ENCODE data around the gene HEY2. TPM values are rescaled to one million over a fixed set of nuclear protein-coding genes. Genes with fewer than 3 reads are reported as not detected.

Gene HEY2
- total and polyA plus RNA-seq, 8 donors: 1.3 to 2.9 (median 1.9) TPM

GRCh38 chr6:125711013-125711675 is 38.3 kb upstream of the HEY2 start:
- FAIRE-seq (no peak), ATAC-seq (no peak), DNase-seq (no peak)
- Histone ChIP-seq H3K4me1 (no peaks in the 10 kb centered on the region), H3K9me3 (no peaks in the 10 kb centered on the region), H3K36me3 (no peaks in the 10 kb centered on the region), H3K27ac (no peak overlapping the region), H3K4me3 (no peak overlapping the region), H3K27me3 (no peaks in the 10 kb centered on the region)
- 67 to 75% methylated on average over 4 of the region's 4 CpGs for WGBS, 2 donors
- intact Hi-C loops (cut with DNase I): no loop called here
- no peak for TF ChIP-seq CTCF (IDR thresholded peaks at IDR 0.05)

- Histone ChIP-seq H3K4me3 (no peak overlapping the region), H3K4me1 (no peaks in the 10 kb centered on the region), H3K9me3 (no peaks in the 10 kb centered on the region), H3K36me3 (no peaks in the 10 kb centered on the region), H3K27ac (no peak overlapping the region), H3K27me3 (no peaks in the 10 kb centered on the region)
- ATAC-seq (no peak), DNase-seq (no peak), FAIRE-seq (no peak)
- no peak for TF ChIP-seq CTCF (IDR thresholded peaks at IDR 0.05)
- intact Hi-C loops (cut with DNase I): no loop called here
- WGBS, 2 donors: 70% methylated on average over 2 of the region's 2 CpGs
These were observed 34.9 kb upstream of the HEY2 start for GRCh38 chr6:125714441-125715090.

- WGBS, 2 donors: 83 to 84% methylated on average over 2 of the region's 2 CpGs
- Histone ChIP-seq H3K4me1 (no peaks in the 10 kb centered on the region), H3K4me3 (no peak overlapping the region), H3K9me3 (no peaks in the 10 kb centered on the region), H3K36me3 (no peaks in the 10 kb centered on the region), H3K27ac (no peak overlapping the region), H3K27me3 (no peaks in the 10 kb centered on the region)
- DNase-seq (no peak), ATAC-seq (no peak), FAIRE-seq (no peak)
- intact Hi-C loops (cut with DNase I): no loop called here
- no peak for TF ChIP-seq CTCF (IDR thresholded peaks at IDR 0.05)
These were observed 32.2 kb upstream of the HEY2 start for GRCh38 chr6:125717120-125717731.

GRCh38 chr6:125718109-125718508 is 31.3 kb upstream of the HEY2 start:
- TF ChIP-seq CTCF (IDR thresholded peaks at IDR 0.05): no peak
- Histone ChIP-seq H3K27ac (no peak overlapping the region), H3K36me3 (no peaks in the 10 kb centered on the region), H3K9me3 (no peaks in the 10 kb centered on the region), H3K27me3 (no peaks in the 10 kb centered on the region), H3K4me1 (no peaks in the 10 kb centered on the region), H3K4me3 (no peak overlapping the region)
- WGBS, 2 donors: 21 to 22% methylated on average over 2 of the region's 2 CpGs
- DNase-seq (no peak), FAIRE-seq (no peak), ATAC-seq (peak in 1 of 4 donors; percentile 51)
- intact Hi-C loops (cut with DNase I): no loop called here

- DNase-seq: no peak
- no peaks in the 10 kb centered on the region for H3K9me3 ChIP-seq
- TF ChIP-seq CTCF (IDR thresholded peaks at IDR 0.05): no peak
- no peak overlapping the region for H3K27ac ChIP-seq
- no peaks in the 10 kb centered on the region for H3K27me3 ChIP-seq
- H3K4me3 ChIP-seq: no peak overlapping the region
- intact Hi-C loops (cut with DNase I): no loop called here
- ATAC-seq: no peak
- H3K36me3 ChIP-seq: no peaks in the 10 kb centered on the region
- no peaks in the 10 kb centered on the region for H3K4me1 ChIP-seq
- FAIRE-seq: no peak
These were observed 26.5 kb upstream of the HEY2 start for GRCh38 chr6:125722886-125723285.

Data from pancreas (tissue), 10 donors.